GM19455 (cell line): ENCODE data around the gene ARID3A.

ENCODE experiments used
- ATAC-seq: cut with Tn5 transposase; IDR thresholded peaks from one replicate; pipeline ENCODE4 v1.9.1; 2021; ENCODE audit not compliant: unreplicated experiment

Gene ARID3A

GRCh38 chr19:984165-984967, 58.5 kb downstream of the ARID3A start, which contains the start of gene WDR18:
Gene WDR18, plus strand, starts transcription at chr19:984345. Its CDS starts 9 bp downstream, at chr19:984354.
- no peak for ATAC-seq

GRCh38 chr19:986083-986482, 60.2 kb downstream of the ARID3A start:
- no peak for ATAC-seq

GRCh38 chr19:988081-988480, 62.2 kb downstream of the ARID3A start:
- ATAC-seq = no peak

- ATAC-seq = no peak
Measured at GRCh38 chr19:988510-988909, 62.7 kb downstream of the ARID3A start.

- no peak for ATAC-seq
Measured at GRCh38 chr19:989381-990081, 63.7 kb downstream of the ARID3A start.

GRCh38 chr19:990119-990571, 64.3 kb downstream of the ARID3A start:
- no peak for ATAC-seq

- ATAC-seq = no peak
Measured at GRCh38 chr19:990746-991145, 64.9 kb downstream of the ARID3A start.

- no peak for ATAC-seq
Measured at GRCh38 chr19:991174-991931, 65.5 kb downstream of the ARID3A start.

- no peak for ATAC-seq
Measured at GRCh38 chr19:991932-992669, 66.3 kb downstream of the ARID3A start.

GRCh38 chr19:992670-993055, 66.8 kb downstream of the ARID3A start:
- ATAC-seq = no peak

- ATAC-seq = no peak
Measured at GRCh38 chr19:993361-993830, 67.6 kb downstream of the ARID3A start.

- no peak for ATAC-seq
Measured at GRCh38 chr19:993831-994393, 68.1 kb downstream of the ARID3A start.

- no peak for ATAC-seq
Measured at GRCh38 chr19:994516-994915, 68.7 kb downstream of the ARID3A start.

GRCh38 chr19:995051-995827, 69.4 kb downstream of the ARID3A start:
- ATAC-seq = no peak

- no peak for ATAC-seq
Measured at GRCh38 chr19:996051-996838, 70.4 kb downstream of the ARID3A start.

- no peak for ATAC-seq
Measured at GRCh38 chr19:998064-998463, 72.2 kb downstream of the ARID3A start.

GRCh38 chr19:999379-999719, 73.5 kb downstream of the ARID3A start:
- no peak for ATAC-seq

GRCh38 chr19:1000095-1000494, 74.3 kb downstream of the ARID3A start, which contains the start of gene GRIN3B:
Gene GRIN3B, plus strand, starts transcription at chr19:1000419. Its CDS starts 19 bp downstream, at chr19:1000438.
- no peak for ATAC-seq
